Measurements from ENCODE around the gene USH2A. TPM values are rescaled to one million over a fixed set of nuclear protein-coding genes. Genes with fewer than 3 reads are reported as not detected.

USH2A gene
- total RNA-seq (ENCODE audit: low replicate concordance): 0.03 and 0.04 TPM in 2 replicates

GRCh38 chr1:216422821-216423520 lies at the start of gene USH2A:
Gene USH2A (minus strand): TSS chr1:216423448. CDS start chr1:216422336, 1,112 bp downstream.
- Histone ChIP-seq H4K20me1 (ENCODE audit: low read depth) (no peaks in the 10 kb centered on the region), H3K9me3 (ENCODE audit: low read depth) (no peaks in the 10 kb centered on the region), H3K36me3 (no peaks in the 10 kb centered on the region), H3K4me1 (peaks cover 8% of the 10 kb centered on the region), H3K79me2 (ENCODE audit: low read depth) (no peaks in the 10 kb centered on the region), H3K27me3 (no peaks in the 10 kb centered on the region), H3F3A (ENCODE audit: low read depth) (no peaks in the 10 kb centered on the region), H3K4me3 (no peak within 1 kb of the TSS), H2AFZ (replicated peaks) (no peak within 1 kb of the TSS), H3K27ac (no peak within 1 kb of the TSS), H3K4me2 (peak within 1 kb of the TSS; percentile 2), H3K9ac (no peak within 1 kb of the TSS)
- Mint-ChIP-seq H3K9me3 (no peaks in the 10 kb centered on the region), H3K4me3 (peak within 1 kb of the TSS; percentile 37), H3K27ac (peak within 1 kb of the TSS; percentile 47), H3K36me3 (no peaks in the 10 kb centered on the region), H3K27me3 (ENCODE audit: insufficient read depth, low read depth) (peaks cover 3% of the 10 kb centered on the region), H3K4me1 (peaks cover 24% of the 10 kb centered on the region)
- TF ChIP-seq EZH2 (IDR thresholded peaks at IDR 0.05): no peak
- no peak for TF ChIP-seq EZH2phosphoT487 (IDR thresholded peaks at IDR 0.05)
- no peak for TF ChIP-seq CTCF (IDR thresholded peaks at IDR 0.05)
- DNase-seq (ENCODE audit: low spot score): peak; percentile 71

GRCh38 chr1:216466162-216466801 lies 43.0 kb upstream of the USH2A start:
- H3K9me3 Mint-ChIP-seq: no peaks in the 10 kb centered on the region
- Histone ChIP-seq H3K9me3 (ENCODE audit: low read depth) (no peaks in the 10 kb centered on the region), H4K20me1 (ENCODE audit: low read depth) (no peaks in the 10 kb centered on the region), H2AFZ (replicated peaks) (no peak overlapping the region), H3K27ac (no peak overlapping the region), H3K4me1 (no peaks in the 10 kb centered on the region), H3K27me3 (no peaks in the 10 kb centered on the region), H3K4me3 (no peak overlapping the region), H3K9ac (no peak overlapping the region), H3K4me2 (no peak overlapping the region), H3F3A (ENCODE audit: low read depth) (no peaks in the 10 kb centered on the region), H3K79me2 (ENCODE audit: low read depth) (no peaks in the 10 kb centered on the region), H3K36me3 (no peaks in the 10 kb centered on the region)
- no peak overlapping the region for H3K27ac Mint-ChIP-seq
- DNase-seq (ENCODE audit: low spot score): no peak
- peaks cover 9% of the 10 kb centered on the region for H3K4me1 Mint-ChIP-seq
- H3K4me3 Mint-ChIP-seq: no peak overlapping the region
- TF ChIP-seq EZH2phosphoT487 (IDR thresholded peaks at IDR 0.05) (no peak), CTCF (IDR thresholded peaks at IDR 0.05) (no peak), EZH2 (IDR thresholded peaks at IDR 0.05) (no peak)
- H3K36me3 Mint-ChIP-seq: no peaks in the 10 kb centered on the region
- peaks cover 2% of the 10 kb centered on the region for H3K27me3 Mint-ChIP-seq (ENCODE audit: insufficient read depth, low read depth)

GRCh38 chr1:216464489-216464888 lies 41.2 kb upstream of the USH2A start:
- Histone ChIP-seq H3K4me2 (no peak overlapping the region), H3K4me1 (no peaks in the 10 kb centered on the region), H4K20me1 (ENCODE audit: low read depth) (no peaks in the 10 kb centered on the region), H3K9me3 (ENCODE audit: low read depth) (no peaks in the 10 kb centered on the region), H3K79me2 (ENCODE audit: low read depth) (no peaks in the 10 kb centered on the region), H3K27me3 (no peaks in the 10 kb centered on the region), H2AFZ (replicated peaks) (no peak overlapping the region), H3K4me3 (no peak overlapping the region), H3K27ac (no peak overlapping the region), H3K36me3 (no peaks in the 10 kb centered on the region), H3K9ac (no peak overlapping the region), H3F3A (ENCODE audit: low read depth) (no peaks in the 10 kb centered on the region)
- H3K27me3 Mint-ChIP-seq (ENCODE audit: insufficient read depth, low read depth): peaks cover 2% of the 10 kb centered on the region
- no peak overlapping the region for H3K27ac Mint-ChIP-seq
- no peak overlapping the region for H3K4me3 Mint-ChIP-seq
- H3K4me1 Mint-ChIP-seq: peaks cover 10% of the 10 kb centered on the region
- TF ChIP-seq CTCF (IDR thresholded peaks at IDR 0.05) (no peak), EZH2 (IDR thresholded peaks at IDR 0.05) (no peak), EZH2phosphoT487 (IDR thresholded peaks at IDR 0.05) (no peak)
- no peaks in the 10 kb centered on the region for H3K9me3 Mint-ChIP-seq
- DNase-seq (ENCODE audit: low spot score): no peak
- H3K36me3 Mint-ChIP-seq: no peaks in the 10 kb centered on the region
